Stomach (tissue), 4 donors: Measurements from ENCODE around the gene FAM209A.

Source experiments
- CTCF ChIP-seq, 7 experiments: fragments of 450-650 bp in 4 of 7; fragments of 200-600 bp in 3 of 7; sonication (generic) in 3 of 7; IDR thresholded peaks; one replicate each; pipeline ENCODE4 v1.5.1; 2016 to 2019; ENCODE audit warnings: antibody characterized with exemption in 7 of 7, control low read depth in 2 of 7, mild to moderate bottlenecking in 1 of 7
- EP300 ChIP-seq: sonication (generic); formaldehyde crosslinking; IDR thresholded peaks from one replicate; pipeline ENCODE4 v1.6.1; 2017; ENCODE audit warnings: antibody characterized with exemption
- POLR2A ChIP-seq, 4 donors: fragments of 450-650 bp; IDR thresholded peaks; one replicate each; pipeline ENCODE4 v1.6.1; 2016; ENCODE audit warnings: antibody characterized with exemption in 4 of 4, control low read depth in 2 of 4, mild to moderate bottlenecking in 1 of 4, moderate library complexity in 1 of 4

DNA sequence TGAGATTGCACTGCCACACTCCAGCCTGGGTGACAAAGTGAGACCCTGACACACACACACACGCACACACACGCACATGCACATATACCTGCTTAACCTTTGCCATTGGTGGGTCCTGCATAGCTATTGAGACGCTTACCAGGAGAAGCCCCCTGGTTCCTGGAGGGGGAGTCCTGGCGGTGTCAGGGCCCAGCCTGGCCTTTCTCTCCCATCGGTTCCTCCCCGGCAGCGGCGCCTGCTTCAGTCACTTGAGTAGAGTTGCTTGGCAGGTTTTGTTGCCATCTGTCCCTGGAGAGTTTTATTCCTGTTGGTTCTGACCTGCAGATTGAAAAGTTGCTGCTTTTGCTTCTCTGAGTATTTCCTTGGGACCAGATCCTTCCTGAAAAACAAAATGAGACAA, 20.6 kb upstream of the FAM209A start:
- no peak for TF ChIP-seq CTCF (IDR thresholded peaks at IDR 0.05)
- TF ChIP-seq EP300: no peak
- no peak for TF ChIP-seq POLR2A (IDR thresholded peaks at IDR 0.05)
